Lower lobe of right lung (tissue), 2 donors: ENCODE measurements around the gene MYOG. TPM values are rescaled to one million over a fixed set of nuclear protein-coding genes. Genes with fewer than 3 reads are reported as not detected.

Source experiments
- ATAC-seq, 2 donors: fragments of 200-7000 bp; cut with Tn5 transposase; one replicate each; pipeline ENCODE4 v1.9.1; 2020 to 2022; ENCODE audit warnings: mild to moderate bottlenecking in 2 of 2, moderate library complexity in 2 of 2
- DNase-seq: peaks from one replicate; pipeline ENCODE4 v3.0.0-alpha.2; 2020
- H3K27ac ChIP-seq: fragments of 200-600 bp; one replicate; pipeline ENCODE4 v1.8.0; 2022
- H3K27me3 ChIP-seq: fragments of 200-600 bp; one replicate; pipeline ENCODE4 v1.8.0; 2022; ENCODE audit warnings: low read depth
- H3K36me3 ChIP-seq: fragments of 200-600 bp; one replicate; pipeline ENCODE4 v1.8.0; 2022; ENCODE audit warnings: mild to moderate bottlenecking
- H3K4me1 ChIP-seq: fragments of 200-600 bp; one replicate; pipeline ENCODE4 v1.8.0; 2022
- H3K4me3 ChIP-seq: fragments of 200-600 bp; one replicate; pipeline ENCODE4 v1.8.0; 2022; ENCODE audit warnings: mild to moderate bottlenecking
- H3K9me3 ChIP-seq: fragments of 200-600 bp; one replicate; pipeline ENCODE4 v1.8.0; 2022
- intact Hi-C: fragments of 100-400 bp; cut with DNase I; formaldehyde crosslinking; loops from one replicate; pipeline ENCODE4 v1.11.0; 2022
- total RNA-seq: library from RNA; stranded (reverse); fragmentation: NEBNext Ultra II Directional; extraction: Animal tissue kit (Norgen Biotek cat#: 25700); gene quantifications from one replicate; pipeline ENCODE4 v1.2.1, GENCODE V29; 2021
- TF ChIP-seq, protein P1 (sequence below): fragments of 200-600 bp; IDR thresholded peaks from one replicate; pipeline ENCODE4 v1.8.0; 2022; ENCODE audit warnings: antibody characterized with exemption, mild to moderate bottlenecking
- donor health status: DM: no; HTN: yes; CAD: no; lungs with severe emphysema.

The MYOG gene
- total RNA-seq, 1 donor from 2014 or later: not detected

DNA sequence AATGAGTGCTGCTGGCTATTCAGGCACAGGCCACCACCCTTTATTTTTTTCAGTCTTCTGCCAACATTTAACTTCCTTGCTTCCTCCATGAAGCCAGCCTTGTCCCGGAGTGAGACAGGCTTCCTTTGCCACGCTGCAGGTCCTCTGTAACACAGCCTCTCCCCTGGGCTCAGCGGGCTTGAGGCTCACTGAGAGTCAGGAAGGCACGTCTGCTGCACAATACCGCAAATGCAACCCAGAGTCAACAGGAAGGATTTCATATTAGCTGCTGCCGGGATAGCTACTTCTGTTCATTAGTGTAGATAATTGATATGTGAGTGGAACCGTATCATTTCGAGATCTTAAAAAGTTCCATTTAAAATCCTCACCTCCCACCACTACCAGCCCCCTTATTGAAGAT is 22.5 kb downstream of the MYOG start:
- no peak for ATAC-seq
- no peaks in the 10 kb centered on the region for H3K36me3 ChIP-seq

DNA sequence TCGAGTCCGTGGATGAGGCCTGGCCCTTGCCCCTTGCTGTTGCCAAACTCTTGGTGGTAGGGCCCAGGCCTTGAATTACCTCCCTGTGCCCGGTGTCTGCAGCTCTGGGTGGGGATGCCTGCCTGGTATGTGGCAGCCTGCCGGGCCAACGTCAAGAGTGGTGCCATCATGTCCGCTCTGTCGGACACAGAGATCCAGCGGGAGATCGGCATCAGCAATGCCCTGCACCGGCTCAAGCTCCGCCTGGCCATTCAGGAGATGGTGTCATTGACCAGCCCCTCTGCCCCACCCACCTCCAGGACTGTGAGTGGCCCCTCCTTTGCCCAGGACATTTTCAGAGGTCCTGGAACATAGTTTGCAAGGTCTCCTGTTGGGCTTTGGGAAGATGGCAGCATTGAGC is 25.7 kb downstream of the MYOG start:
- no peak for ATAC-seq
- intact Hi-C loops: no loop called here

More for the DNA sequence above, 22.5 kb downstream of the MYOG start:
- H3K4me1 ChIP-seq: peaks cover 15% of the 10 kb centered on the region
- no peak overlapping the region for H3K4me3 ChIP-seq
- intact Hi-C loops: no loop called here
- H3K9me3 ChIP-seq: no peaks in the 10 kb centered on the region
- no peaks in the 10 kb centered on the region for H3K27me3 ChIP-seq
- TF ChIP-seq, protein P1, sequence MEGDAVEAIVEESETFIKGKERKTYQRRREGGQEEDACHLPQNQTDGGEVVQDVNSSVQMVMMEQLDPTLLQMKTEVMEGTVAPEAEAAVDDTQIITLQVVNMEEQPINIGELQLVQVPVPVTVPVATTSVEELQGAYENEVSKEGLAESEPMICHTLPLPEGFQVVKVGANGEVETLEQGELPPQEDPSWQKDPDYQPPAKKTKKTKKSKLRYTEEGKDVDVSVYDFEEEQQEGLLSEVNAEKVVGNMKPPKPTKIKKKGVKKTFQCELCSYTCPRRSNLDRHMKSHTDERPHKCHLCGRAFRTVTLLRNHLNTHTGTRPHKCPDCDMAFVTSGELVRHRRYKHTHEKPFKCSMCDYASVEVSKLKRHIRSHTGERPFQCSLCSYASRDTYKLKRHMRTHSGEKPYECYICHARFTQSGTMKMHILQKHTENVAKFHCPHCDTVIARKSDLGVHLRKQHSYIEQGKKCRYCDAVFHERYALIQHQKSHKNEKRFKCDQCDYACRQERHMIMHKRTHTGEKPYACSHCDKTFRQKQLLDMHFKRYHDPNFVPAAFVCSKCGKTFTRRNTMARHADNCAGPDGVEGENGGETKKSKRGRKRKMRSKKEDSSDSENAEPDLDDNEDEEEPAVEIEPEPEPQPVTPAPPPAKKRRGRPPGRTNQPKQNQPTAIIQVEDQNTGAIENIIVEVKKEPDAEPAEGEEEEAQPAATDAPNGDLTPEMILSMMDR: no peak
- H3K27ac ChIP-seq: no peak overlapping the region
- DNase-seq: no peak

DNA sequence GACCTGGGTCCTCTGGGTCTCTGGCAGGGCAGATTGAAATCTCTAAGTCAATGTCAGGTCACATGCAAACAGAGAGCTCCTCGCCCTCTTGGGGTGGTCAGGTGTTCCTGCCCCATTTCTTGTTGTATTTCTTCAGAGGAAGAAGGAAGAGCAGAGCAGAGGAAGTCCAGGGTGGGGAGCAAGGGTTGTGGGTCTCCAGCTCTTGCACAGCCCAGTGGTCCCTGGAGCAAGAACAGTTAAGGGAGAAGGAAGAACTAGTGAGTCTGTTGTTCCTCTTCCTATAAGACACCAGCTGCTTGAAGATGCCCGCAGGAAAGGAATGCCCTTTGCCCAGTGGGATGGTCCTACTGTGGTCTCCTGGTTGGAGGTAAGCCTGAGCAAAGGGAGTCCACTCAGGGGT is 26.3 kb downstream of the MYOG start:
- Histone ChIP-seq H3K4me1 (peaks cover 19% of the 10 kb centered on the region), H3K27me3 (no peaks in the 10 kb centered on the region), H3K27ac (no peak overlapping the region), H3K9me3 (no peaks in the 10 kb centered on the region), H3K36me3 (no peaks in the 10 kb centered on the region), H3K4me3 (no peak overlapping the region)
- intact Hi-C loops: no loop called here
- peak; percentile 26 to 56 for ATAC-seq
- TF ChIP-seq, protein P1: no peak
- no peak for DNase-seq

More for the DNA sequence above, 25.7 kb downstream of the MYOG start:
- H3K27ac ChIP-seq: no peak overlapping the region
- TF ChIP-seq, protein P1: no peak
- no peak for DNase-seq
- H3K4me1 ChIP-seq: peaks cover 19% of the 10 kb centered on the region
- H3K36me3 ChIP-seq: no peaks in the 10 kb centered on the region
- H3K9me3 ChIP-seq: no peaks in the 10 kb centered on the region
- H3K27me3 ChIP-seq: no peaks in the 10 kb centered on the region
- H3K4me3 ChIP-seq: no peak overlapping the region

DNA sequence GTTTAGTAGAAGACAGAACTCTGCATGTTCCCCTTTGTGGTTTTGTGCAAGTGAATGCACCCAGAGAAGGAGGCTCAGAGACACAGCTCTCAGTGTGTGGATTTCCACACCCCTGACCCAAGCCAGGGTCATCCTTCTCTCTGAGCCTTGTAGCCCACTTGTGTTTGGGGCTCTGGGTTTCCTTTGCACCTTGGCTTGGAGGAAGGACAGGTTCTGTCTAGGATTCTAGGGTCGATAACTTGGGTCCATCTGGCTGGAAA is 27.2 kb downstream of the MYOG start:
- intact Hi-C loops: no loop called here
- H3K4me1 ChIP-seq: peaks cover 19% of the 10 kb centered on the region
- no peaks in the 10 kb centered on the region for H3K9me3 ChIP-seq
- no peak for DNase-seq
- H3K27ac ChIP-seq: no peak overlapping the region
- no peaks in the 10 kb centered on the region for H3K27me3 ChIP-seq
- TF ChIP-seq, protein P1: no peak
- H3K4me3 ChIP-seq: no peak overlapping the region
- H3K36me3 ChIP-seq: no peaks in the 10 kb centered on the region
- peak; percentile 36 to 42 for ATAC-seq

DNA sequence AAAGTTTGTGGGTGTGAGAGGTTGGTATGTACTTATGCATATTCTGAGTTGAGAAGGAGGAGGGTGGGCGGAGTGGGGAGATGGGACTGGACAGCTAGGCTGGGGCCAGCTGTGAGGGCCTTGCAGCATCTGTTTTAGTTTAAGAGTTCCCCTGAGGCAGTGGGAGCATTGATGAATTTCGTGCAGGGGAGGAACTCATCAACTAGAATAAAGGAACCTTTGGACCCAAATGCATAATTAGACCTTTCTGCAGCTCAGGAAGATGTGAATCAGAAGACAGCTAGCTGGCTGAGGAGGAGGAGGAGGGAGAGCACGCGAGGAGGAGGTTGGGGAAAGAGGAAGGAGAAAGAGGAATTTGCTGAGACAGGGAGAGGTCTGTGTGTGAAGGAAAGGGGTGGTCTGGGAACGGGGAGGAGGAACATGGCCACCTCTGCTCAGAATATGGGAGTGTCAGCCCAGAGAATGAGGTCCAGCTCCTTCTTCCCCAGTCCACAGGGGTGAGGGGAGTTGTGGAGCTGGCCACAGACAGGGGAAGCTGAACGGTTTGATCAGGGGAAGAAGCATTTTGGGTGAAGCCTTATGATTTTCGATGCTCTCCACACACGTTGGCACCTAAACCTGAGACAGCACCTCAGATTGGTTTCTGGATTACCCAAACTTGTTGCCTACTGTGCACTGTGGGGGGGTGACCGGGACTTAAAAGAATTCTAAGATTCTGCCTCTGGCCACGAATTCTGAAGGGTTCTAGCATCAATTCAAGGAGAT is 27.7 kb downstream of the MYOG start:
- ATAC-seq (peak in 1 of 2 donors; percentile 18), DNase-seq (no peak)

More for the DNA sequence above, 27.7 kb downstream of the MYOG start:
- Histone ChIP-seq H3K9me3 (no peaks in the 10 kb centered on the region), H3K4me1 (peaks cover 19% of the 10 kb centered on the region), H3K27me3 (no peaks in the 10 kb centered on the region), H3K4me3 (no peak overlapping the region), H3K36me3 (no peaks in the 10 kb centered on the region), H3K27ac (no peak overlapping the region)
- TF ChIP-seq, protein P1: no peak
- intact Hi-C loops: no loop called here
